OCI-LY7 (cell line): ENCODE measurements around the gene MCTS1. TPM values are rescaled to one million over a fixed set of nuclear protein-coding genes. Genes with fewer than 3 reads are reported as not detected.

Source experiments
- BruUV-seq: library from RNA; stranded (reverse); fragments of 400-500 nt; replicated peaks from 2 replicates; lab custom pipeline; 2021; lab: Mats Ljungman, UMichigan
- CTCF ChIA-PET: fragments of 300-600 bp; sonication (Branson Sonifier 250); formaldehyde crosslinking; loops from one replicate; lab custom pipeline; 2022; ENCODE audit warnings: antibody characterized with exemption; ENCODE audit not compliant: unreplicated experiment; lab: Charles Lee
- POLR2A ChIA-PET: fragments of 300-600 bp; sonication (Branson Sonifier 250); formaldehyde crosslinking; loops from one replicate; lab custom pipeline; 2022; ENCODE audit warnings: antibody characterized with exemption; lab: Charles Lee
- DNase-seq: peaks from one replicate; pipeline ENCODE4 v3.0.0-alpha.2; 2015; ENCODE audit warnings: low spot score
- H2AFZ ChIP-seq: fragments of 200-600 bp; sonication (generic), shearing (Covaris generic); 2 replicates; pipeline ENCODE4 v1.6.1; 2014; ENCODE audit warnings: mild to moderate bottlenecking, antibody characterized with exemption, low read length, moderate library complexity
- H3K27ac ChIP-seq: fragments of 200-600 bp; sonication (generic); 2 replicates; pipeline ENCODE4 v1.5.1; 2014; ENCODE audit warnings: mixed run types, low read depth, mild to moderate bottlenecking, moderate library complexity, low read length, inconsistent platforms; ENCODE audit not compliant: poor library complexity, severe bottlenecking
- H3K36me3 ChIP-seq: fragments of 200-600 bp; sonication (generic); 2 replicates; pipeline ENCODE4 v1.6.1; 2014; ENCODE audit warnings: mild to moderate bottlenecking, antibody characterized with exemption, low read length, moderate library complexity, mixed read lengths; ENCODE audit not compliant: insufficient read depth
- H3K4me1 ChIP-seq: fragments of 200-600 bp; sonication (generic); 2 replicates; pipeline ENCODE4 v1.5.1; 2014; ENCODE audit warnings: mild to moderate bottlenecking, low read length; ENCODE audit not compliant: insufficient read depth, poor library complexity, severe bottlenecking
- H3K4me2 ChIP-seq: fragments of 200-600 bp; sonication (generic); 2 replicates; pipeline ENCODE4 v1.6.1; 2014; ENCODE audit warnings: mild to moderate bottlenecking, low read length
- H3K4me3 ChIP-seq: fragments of 200-600 bp; sonication (generic); 2 replicates; pipeline ENCODE4 v1.5.1; 2014; ENCODE audit warnings: mild to moderate bottlenecking, low read depth, low read length; ENCODE audit not compliant: poor library complexity, severe bottlenecking
- H3K79me2 ChIP-seq: fragments of 200-600 bp; sonication (generic); 2 replicates; pipeline ENCODE4 v1.6.1; 2016; ENCODE audit warnings: low read depth, mild to moderate bottlenecking, low read length, moderate library complexity, mixed read lengths; ENCODE audit not compliant: insufficient read depth
- H3K9me2 ChIP-seq: fragments of 200-600 bp; sonication (generic); 2 replicates; pipeline ENCODE4 v1.6.1; 2016; ENCODE audit warnings: mild to moderate bottlenecking, low read length, mixed read lengths; ENCODE audit not compliant: insufficient read depth
- H3K9me3 ChIP-seq: fragments of 200-600 bp; sonication (generic); 2 replicates; pipeline ENCODE4 v1.6.1; 2014; ENCODE audit warnings: mild to moderate bottlenecking, mixed run types, low read length, mixed read lengths
- H4K20me1 ChIP-seq: fragments of 200-600 bp; sonication (generic); 2 replicates; pipeline ENCODE4 v1.6.1; 2014; ENCODE audit warnings: mild to moderate bottlenecking, antibody characterized with exemption, low read length, moderate library complexity, mixed read lengths; ENCODE audit not compliant: insufficient read depth
- CTCF ChIP-seq: fragments of 200-600 bp; sonication (generic); conservative IDR thresholded peaks from 2 replicates; pipeline ENCODE4 v1.5.1; 2014; ENCODE audit warnings: mild to moderate bottlenecking, antibody characterized with exemption, low read length, moderate library complexity, mixed read lengths
- EZH2phosphoT487 ChIP-seq: fragments of 200-600 bp; sonication (generic); IDR thresholded peaks from 2 replicates; pipeline ENCODE4 v1.6.1; 2018; ENCODE audit warnings: low read depth, borderline replicate concordance, mild to moderate bottlenecking, mixed run types, antibody characterized with exemption, low read length, moderate library complexity, mixed read lengths
- intact Hi-C: fragments of 100-400 bp; cut with micrococcal nuclease; formaldehyde crosslinking; loops from one replicate; pipeline ENCODE4 v1.10.0; 2022; ENCODE audit not compliant: unreplicated experiment
- total RNA-seq, 2 experiments: library from RNA; depleted of rRNA in 1 of 2; stranded (reverse); fragments of >200 nt in 1 of 2; shearing (Covaris generic) in 1 of 2; gene quantifications; 2 replicates each; pipeline ENCODE4 v1.2.3, GENCODE V29; 2014 to 2022

Gene MCTS1
- total RNA-seq, 2 experiments from 2014 or later = 34.5 to 55.6 TPM

- DNase-seq = no peak
- H3K4me1 ChIP-seq = no peaks in the 10 kb centered on the region
- H3K4me3 ChIP-seq = no peak overlapping the region
- POLR2A ChIA-PET = no interaction called here
- no TSS peak for BruUV-seq
- no peaks in the 10 kb centered on the region for H3K9me2 ChIP-seq
- peaks cover 74% of the 10 kb centered on the region for H3K36me3 ChIP-seq
- TF ChIP-seq EZH2phosphoT487 (no peak), CTCF (no peak)
- H3K4me2 ChIP-seq = no peak overlapping the region
- H2AFZ ChIP-seq = no peak overlapping the region
- H3K79me2 ChIP-seq = peaks cover 5% of the 10 kb centered on the region; the same call in 1 of the 2 replicates
- intact Hi-C loops = no loop called here
- no peaks in the 10 kb centered on the region for H4K20me1 ChIP-seq
- no peak overlapping the region for H3K27ac ChIP-seq
- H3K9me3 ChIP-seq = no peaks in the 10 kb centered on the region
- CTCF ChIA-PET = no interaction called here
Observed at GRCh38 chrX:120612086-120612485, 8.2 kb downstream of the MCTS1 start.

GRCh38 chrX:120614816-120615215, 10.9 kb downstream of the MCTS1 start:
- H2AFZ ChIP-seq = no peak overlapping the region
- H3K4me1 ChIP-seq = peaks cover 6% of the 10 kb centered on the region
- H3K9me3 ChIP-seq = no peaks in the 10 kb centered on the region
- TF ChIP-seq CTCF (no peak), EZH2phosphoT487 (no peak)
- H3K79me2 ChIP-seq = no peaks in the 10 kb centered on the region
- ChIA-PET CTCF (no interaction called here), POLR2A (interaction anchor here (0.7 to 0.9 kb wide), 2 partner anchors 11 to 23 kb away, joined by 3 to 5 read pairs; partner anchors contain the start of gene MCTS1)
- H3K36me3 ChIP-seq = peaks cover 54% of the 10 kb centered on the region
- no peak overlapping the region for H3K4me2 ChIP-seq
- no peaks in the 10 kb centered on the region for H3K9me2 ChIP-seq
- no peaks in the 10 kb centered on the region for H4K20me1 ChIP-seq
- BruUV-seq = no TSS peak
- no peak overlapping the region for H3K4me3 ChIP-seq
- intact Hi-C loops = no loop called here
- H3K27ac ChIP-seq = no peak overlapping the region
- no peak for DNase-seq

- H3K79me2 ChIP-seq = no peaks in the 10 kb centered on the region
- H3K27ac ChIP-seq = no peak overlapping the region
- H3K4me2 ChIP-seq = no peak overlapping the region
- no peaks in the 10 kb centered on the region for H4K20me1 ChIP-seq
- no TSS peak for BruUV-seq
- H3K9me2 ChIP-seq = no peaks in the 10 kb centered on the region
- no peaks in the 10 kb centered on the region for H3K9me3 ChIP-seq
- H2AFZ ChIP-seq = no peak overlapping the region
- no peak for DNase-seq
- H3K4me1 ChIP-seq = peaks cover 6% of the 10 kb centered on the region
- no peak for TF ChIP-seq EZH2phosphoT487
- TF ChIP-seq CTCF = no peak
- CTCF ChIA-PET = interaction anchor here (0.6 to 1.0 kb wide), 2 partner anchors 14 to 141 kb away, joined by 3 read pairs; partner anchors contain the start of gene MCTS1
- H3K36me3 ChIP-seq = peaks cover 32% of the 10 kb centered on the region
- POLR2A ChIA-PET = interaction anchor here (0.9 kb wide), 1 partner anchor 60 kb away, joined by 3 read pairs; no protein-coding TSS in a partner anchor
- intact Hi-C loops = no loop called here
- H3K4me3 ChIP-seq = no peak overlapping the region
Observed at GRCh38 chrX:120617996-120618630, 14.2 kb downstream of the MCTS1 start.
